Karpas-422 (cell line): ENCODE results near the gene LNPEP. TPM values are rescaled to one million over a fixed set of nuclear protein-coding genes. Genes with fewer than 3 reads are reported as not detected.

ENCODE experiments used
- DNase-seq: peaks from one replicate; pipeline ENCODE4 v3.0.0-alpha.2; 2015
- H2AFZ ChIP-seq: fragments of 200-600 bp; sonication (generic); 2 replicates; pipeline ENCODE4 v1.6.1; 2014; ENCODE audit warnings: antibody characterized with exemption, low read length, mixed read lengths
- H3K27ac ChIP-seq: fragments of 200-600 bp; sonication (generic); 2 replicates; pipeline ENCODE4 v1.5.1; 2014; ENCODE audit warnings: mild to moderate bottlenecking, low read length, moderate library complexity
- H3K27me3 ChIP-seq: fragments of 200-600 bp; sonication (generic); 2 replicates; pipeline ENCODE4 v1.6.1; 2014; ENCODE audit warnings: low read length, mixed read lengths
- H3K36me3 ChIP-seq: fragments of 200-600 bp; sonication (generic); 2 replicates; pipeline ENCODE4 v1.6.1; 2014; ENCODE audit warnings: low read length, mixed read lengths; ENCODE audit not compliant: insufficient read depth
- H3K4me1 ChIP-seq: fragments of 200-600 bp; sonication (generic); 2 replicates; pipeline ENCODE4 v1.6.1; 2014; ENCODE audit warnings: mild to moderate bottlenecking, low read length, mixed read lengths
- H3K4me2 ChIP-seq: fragments of 200-600 bp; sonication (generic); 2 replicates; pipeline ENCODE4 v1.6.1; 2014; ENCODE audit warnings: low read length, low read depth, mild to moderate bottlenecking; ENCODE audit not compliant: poor library complexity, severe bottlenecking
- H3K4me3 ChIP-seq: fragments of 200-600 bp; sonication (generic); 2 replicates; pipeline ENCODE4 v1.5.1; 2014; ENCODE audit warnings: mild to moderate bottlenecking, antibody characterized with exemption, low read length, mixed read lengths
- H3K79me2 ChIP-seq: fragments of 200-600 bp; sonication (generic); 2 replicates; pipeline ENCODE4 v1.6.1; 2014; ENCODE audit warnings: mild to moderate bottlenecking, low read length, mixed read lengths
- H3K9ac ChIP-seq: fragments of 200-600 bp; sonication (generic); 2 replicates; pipeline ENCODE4 v1.6.0; 2014; ENCODE audit warnings: low read length
- H3K9me2 ChIP-seq: fragments of 200-600 bp; sonication (generic), shearing (Covaris generic); replicated peaks from 2 replicates; pipeline ENCODE4 v1.6.0; 2014; ENCODE audit warnings: mild to moderate bottlenecking, low read length, moderate library complexity; ENCODE audit not compliant: insufficient read depth
- H3K9me3 ChIP-seq: fragments of 300-700, 200-600 bp; sonication (generic); 2 replicates; pipeline ENCODE4 v1.6.1; 2014; ENCODE audit warnings: low read length, mixed read lengths
- H4K20me1 ChIP-seq: fragments of 200-600 bp; sonication (generic); 2 replicates; pipeline ENCODE4 v1.6.1; 2014; ENCODE audit warnings: mild to moderate bottlenecking, antibody characterized with exemption, low read length, low read depth; ENCODE audit not compliant: insufficient read depth
- total RNA-seq: library from RNA; depleted of rRNA; stranded (reverse); fragments of >200 nt; shearing (Covaris generic); gene quantifications from 2 replicates; pipeline ENCODE4 v1.2.3, GENCODE V29; 2014; ENCODE audit warnings: low replicate concordance

Gene LNPEP
- total RNA-seq, 1 experiment from 2014 or later: 92.3 TPM

DNA sequence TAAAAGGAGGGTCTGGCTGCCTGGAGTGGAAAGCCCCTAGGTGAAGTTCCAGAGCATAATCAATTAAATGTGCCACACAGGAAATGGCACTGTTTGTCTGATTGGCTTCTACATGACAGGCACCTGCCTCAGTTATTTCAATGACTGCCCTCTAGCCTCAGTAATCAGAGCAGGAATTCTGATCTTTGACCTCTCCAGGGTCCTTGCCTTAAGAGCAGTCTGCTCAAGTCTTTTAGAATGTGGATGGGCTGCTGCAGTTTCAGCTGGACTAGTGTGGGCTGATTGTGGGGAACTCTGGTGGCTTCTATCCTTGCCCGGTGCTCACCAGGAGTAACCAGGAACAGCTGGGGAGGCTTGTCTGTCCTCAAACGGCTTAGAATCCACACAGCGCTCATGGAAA, 107.6 kb downstream of the LNPEP start:
- Histone ChIP-seq H3K4me2 (no peak overlapping the region), H3K27ac (no peak overlapping the region), H3K9ac (no peak overlapping the region), H2AFZ (no peak overlapping the region), H4K20me1 (no peaks in the 10 kb centered on the region), H3K9me2 (no peaks in the 10 kb centered on the region), H3K4me3 (no peak overlapping the region), H3K79me2 (no peaks in the 10 kb centered on the region), H3K4me1 (peaks cover 14% of the 10 kb centered on the region), H3K36me3 (no peaks in the 10 kb centered on the region), H3K27me3 (no peaks in the 10 kb centered on the region), H3K9me3 (no peaks in the 10 kb centered on the region)
- DNase-seq: no peak

DNA sequence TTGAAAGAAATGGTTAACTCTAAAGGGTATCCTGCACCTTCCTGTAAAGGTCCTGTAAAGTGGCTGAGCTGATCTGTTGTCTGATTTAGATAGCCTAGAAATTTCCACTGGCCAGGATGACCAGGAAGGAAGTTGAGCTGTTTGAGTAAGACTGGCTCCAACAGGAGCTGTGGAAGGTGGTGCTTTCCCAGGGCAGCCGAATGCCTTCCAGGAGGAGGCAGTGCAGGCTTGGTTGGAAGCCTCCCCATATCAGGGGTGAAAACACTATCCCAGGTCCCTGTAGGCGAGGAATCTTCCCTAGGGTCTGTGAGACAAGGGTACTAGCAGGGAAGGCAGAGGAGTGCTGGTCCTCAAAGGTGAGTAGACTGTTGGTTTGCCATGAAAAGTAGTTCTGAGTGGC, 108.2 kb downstream of the LNPEP start:
- H3K27ac ChIP-seq: no peak overlapping the region
- H3K4me2 ChIP-seq: no peak overlapping the region
- H2AFZ ChIP-seq: no peak overlapping the region
- no peaks in the 10 kb centered on the region for H4K20me1 ChIP-seq
- H3K27me3 ChIP-seq: no peaks in the 10 kb centered on the region
- H3K4me1 ChIP-seq: peaks cover 10% of the 10 kb centered on the region
- H3K9me2 ChIP-seq: no peaks in the 10 kb centered on the region
- H3K9ac ChIP-seq: no peak overlapping the region
- no peak for DNase-seq
- no peaks in the 10 kb centered on the region for H3K79me2 ChIP-seq
- no peaks in the 10 kb centered on the region for H3K9me3 ChIP-seq
- H3K36me3 ChIP-seq: no peaks in the 10 kb centered on the region
- H3K4me3 ChIP-seq: no peak overlapping the region

DNA sequence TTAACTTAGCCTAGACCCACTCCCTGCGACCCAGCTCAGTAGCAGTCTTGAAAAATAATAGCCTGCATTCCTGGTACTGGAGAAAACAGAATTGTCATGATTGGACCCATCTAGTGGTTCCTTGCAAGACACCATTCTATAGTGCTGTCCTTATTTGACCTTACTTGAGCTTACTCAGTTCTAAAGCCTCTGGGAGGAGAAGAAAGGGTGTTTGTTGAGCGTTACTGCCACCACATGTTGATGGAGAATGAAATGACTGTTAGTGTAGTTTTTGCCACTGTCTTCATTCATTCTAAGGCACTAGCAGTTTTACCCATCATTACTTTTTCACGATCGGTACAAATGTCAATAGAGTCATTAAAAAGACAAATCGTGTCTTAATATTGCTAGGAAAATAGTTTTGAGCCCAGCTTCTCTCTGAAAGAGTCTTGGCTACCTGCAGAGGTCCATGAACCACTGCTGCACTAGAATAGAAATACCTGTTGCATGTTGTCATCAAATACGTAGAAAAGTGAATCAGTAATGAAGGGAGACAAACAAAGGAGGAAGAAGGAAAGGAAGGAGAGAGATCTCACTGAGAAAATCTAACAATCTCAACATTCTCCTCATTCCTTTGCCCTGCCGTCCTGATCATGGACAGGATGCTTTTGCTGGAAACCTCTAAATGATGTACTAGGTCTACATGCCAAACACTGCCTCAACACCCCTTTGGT, 110.5 kb downstream of the LNPEP start:
- no peak overlapping the region for H2AFZ ChIP-seq
- H3K27ac ChIP-seq: no peak overlapping the region
- H3K36me3 ChIP-seq: no peaks in the 10 kb centered on the region
- no peaks in the 10 kb centered on the region for H4K20me1 ChIP-seq
- no peak overlapping the region for H3K4me3 ChIP-seq
- no peak for DNase-seq
- no peaks in the 10 kb centered on the region for H3K27me3 ChIP-seq
- H3K4me1 ChIP-seq: no peaks in the 10 kb centered on the region
- H3K79me2 ChIP-seq: no peaks in the 10 kb centered on the region
- no peaks in the 10 kb centered on the region for H3K9me3 ChIP-seq
- H3K9me2 ChIP-seq: no peaks in the 10 kb centered on the region
- no peak overlapping the region for H3K9ac ChIP-seq
- H3K4me2 ChIP-seq: no peak overlapping the region

DNA sequence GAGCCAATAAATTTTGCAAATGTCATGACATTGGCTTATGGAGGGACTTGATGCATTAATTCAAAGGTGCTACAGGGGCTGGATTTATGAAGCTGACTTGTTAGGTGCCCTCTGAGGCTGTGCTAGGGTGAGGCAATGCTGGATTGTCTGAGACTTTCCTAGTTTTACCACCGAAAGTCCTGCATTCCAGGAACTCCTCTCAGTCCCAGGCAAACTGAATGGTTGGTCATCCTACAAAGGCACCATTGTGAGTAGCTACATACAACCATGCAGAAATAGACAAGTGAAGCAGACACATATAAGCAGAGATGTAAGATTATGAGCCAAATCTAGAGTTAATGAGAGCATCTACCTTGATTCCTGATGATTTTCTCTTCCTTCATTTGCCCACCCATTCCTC, 111.2 kb downstream of the LNPEP start:
- Histone ChIP-seq H3K27ac (no peak overlapping the region), H3K27me3 (no peaks in the 10 kb centered on the region), H3K79me2 (no peaks in the 10 kb centered on the region), H3K4me3 (no peak overlapping the region), H3K9me3 (no peaks in the 10 kb centered on the region), H3K9ac (no peak overlapping the region), H3K36me3 (no peaks in the 10 kb centered on the region), H4K20me1 (no peaks in the 10 kb centered on the region), H2AFZ (no peak overlapping the region), H3K4me1 (no peaks in the 10 kb centered on the region), H3K4me2 (no peak overlapping the region), H3K9me2 (no peaks in the 10 kb centered on the region)
- no peak for DNase-seq

DNA sequence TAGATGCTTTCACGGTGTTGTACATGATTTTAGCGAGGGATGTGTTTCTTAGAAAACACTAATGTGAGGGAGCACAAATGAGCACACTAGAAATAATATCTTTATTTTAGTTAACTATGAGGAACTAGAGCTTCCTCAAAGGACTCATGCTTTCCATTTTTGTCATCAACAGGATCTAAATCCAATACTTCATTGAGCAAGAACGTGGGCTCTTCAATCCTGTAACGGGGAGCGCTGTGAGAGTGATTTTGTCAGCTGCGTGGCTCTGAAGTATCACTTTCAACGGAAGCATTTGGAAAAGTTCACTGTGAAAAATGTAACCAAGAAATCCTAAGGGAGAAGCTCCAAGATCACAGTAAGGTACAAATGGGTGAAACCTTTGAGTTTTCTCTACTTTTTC, 113.3 kb downstream of the LNPEP start:
- no peaks in the 10 kb centered on the region for H3K9me3 ChIP-seq
- H3K4me3 ChIP-seq: no peak overlapping the region
- H3K27ac ChIP-seq: no peak overlapping the region
- H3K4me1 ChIP-seq: no peaks in the 10 kb centered on the region
- H3K4me2 ChIP-seq: no peak overlapping the region
- no peak overlapping the region for H2AFZ ChIP-seq
- H3K79me2 ChIP-seq: no peaks in the 10 kb centered on the region
- no peaks in the 10 kb centered on the region for H3K9me2 ChIP-seq
- no peak for DNase-seq
- no peaks in the 10 kb centered on the region for H3K36me3 ChIP-seq
- H3K9ac ChIP-seq: no peak overlapping the region
- no peaks in the 10 kb centered on the region for H4K20me1 ChIP-seq
- no peaks in the 10 kb centered on the region for H3K27me3 ChIP-seq

DNA sequence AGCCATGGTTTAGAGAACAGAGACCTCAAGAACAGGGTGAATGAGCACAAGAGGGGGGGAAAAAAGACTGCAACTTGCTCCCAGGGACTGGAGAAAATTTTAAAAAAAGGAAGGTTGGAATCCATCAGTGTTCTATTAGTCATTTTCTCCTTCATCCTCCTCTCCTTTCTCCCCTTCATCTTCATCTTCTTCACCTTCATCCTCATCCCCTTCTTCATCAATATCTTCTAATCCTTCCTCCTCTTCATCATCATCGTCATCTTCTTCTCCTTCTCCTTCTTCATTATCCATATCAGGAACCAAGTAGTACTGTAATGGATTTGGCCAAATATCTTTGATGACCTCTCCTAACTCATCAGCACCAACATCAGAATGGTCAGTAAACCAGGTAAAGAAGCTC, 120.4 kb downstream of the LNPEP start:
- no peaks in the 10 kb centered on the region for H3K79me2 ChIP-seq
- DNase-seq: no peak
- no peak overlapping the region for H3K9ac ChIP-seq
- no peak overlapping the region for H3K27ac ChIP-seq
- no peaks in the 10 kb centered on the region for H3K9me2 ChIP-seq
- no peaks in the 10 kb centered on the region for H3K36me3 ChIP-seq
- no peak overlapping the region for H2AFZ ChIP-seq
- no peaks in the 10 kb centered on the region for H3K27me3 ChIP-seq
- no peaks in the 10 kb centered on the region for H4K20me1 ChIP-seq
- H3K4me1 ChIP-seq: no peaks in the 10 kb centered on the region
- no peak overlapping the region for H3K4me2 ChIP-seq
- no peak overlapping the region for H3K4me3 ChIP-seq
- H3K9me3 ChIP-seq: no peaks in the 10 kb centered on the region

DNA sequence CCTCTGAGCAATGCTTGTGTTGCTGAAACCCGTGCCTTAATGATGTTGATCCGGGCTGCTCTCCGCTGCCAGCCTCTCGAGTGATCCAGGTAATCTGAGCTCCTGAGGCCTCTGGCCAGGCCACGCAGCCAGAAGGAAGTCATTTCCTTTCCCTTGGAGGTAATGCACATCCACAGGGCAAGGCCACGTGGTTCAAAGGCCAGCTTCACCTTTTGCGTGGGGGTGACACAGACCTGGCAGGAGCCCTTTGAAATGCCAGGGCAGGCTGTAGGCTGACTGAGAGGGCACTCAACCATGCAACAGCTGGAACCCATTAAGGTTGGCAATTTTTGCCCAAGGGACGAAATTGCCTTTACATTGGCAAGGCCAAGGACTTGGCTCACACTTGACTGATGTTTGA, 126.2 kb downstream of the LNPEP start:
- Histone ChIP-seq H3K4me1 (peaks cover 4% of the 10 kb centered on the region; the same call in 1 of the 2 replicates), H3K9me3 (no peaks in the 10 kb centered on the region)

DNA sequence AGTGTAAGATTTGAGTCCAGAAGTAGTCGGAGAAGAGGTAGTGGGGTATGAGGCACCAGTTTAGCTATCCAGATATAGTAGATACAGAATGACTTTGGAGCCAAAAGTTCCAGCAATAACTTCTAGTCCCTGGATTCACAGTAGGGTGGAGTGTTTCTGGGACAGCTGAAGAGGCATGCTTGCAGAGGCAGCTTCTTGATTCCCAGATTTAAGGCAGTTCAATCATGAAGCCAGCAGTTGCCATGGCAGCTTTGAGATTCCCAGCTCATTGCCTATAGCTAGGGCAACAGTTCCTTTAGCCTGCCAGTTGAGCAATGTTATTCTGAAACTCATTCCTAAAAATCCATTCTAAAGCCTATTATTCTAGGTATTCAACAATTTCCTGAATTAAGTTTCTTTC, 127.4 kb downstream of the LNPEP start:
- Histone ChIP-seq H2AFZ (no peak overlapping the region), H3K9me3 (no peaks in the 10 kb centered on the region), H3K4me1 (peaks cover 4% of the 10 kb centered on the region; the same call in 1 of the 2 replicates), H3K4me2 (no peak overlapping the region), H3K27me3 (no peaks in the 10 kb centered on the region), H3K79me2 (no peaks in the 10 kb centered on the region), H4K20me1 (no peaks in the 10 kb centered on the region), H3K36me3 (no peaks in the 10 kb centered on the region), H3K9ac (no peak overlapping the region), H3K27ac (no peak overlapping the region), H3K9me2 (no peaks in the 10 kb centered on the region), H3K4me3 (no peak overlapping the region)
- DNase-seq: no peak

More for the DNA sequence above, 126.2 kb downstream of the LNPEP start:
- H3K9me2 ChIP-seq: no peaks in the 10 kb centered on the region
- no peaks in the 10 kb centered on the region for H3K79me2 ChIP-seq
- no peaks in the 10 kb centered on the region for H3K27me3 ChIP-seq
- no peak for DNase-seq
- no peak overlapping the region for H3K4me3 ChIP-seq
- H3K36me3 ChIP-seq: no peaks in the 10 kb centered on the region
- no peak overlapping the region for H3K9ac ChIP-seq
- H4K20me1 ChIP-seq: no peaks in the 10 kb centered on the region
- H2AFZ ChIP-seq: no peak overlapping the region
- no peak overlapping the region for H3K4me2 ChIP-seq
- no peak overlapping the region for H3K27ac ChIP-seq
